ENCODE measurements around the gene CUTA. TPM values are rescaled to one million over a fixed set of nuclear protein-coding genes. Genes with fewer than 3 reads are reported as not detected.

CUTA gene
- total and polyA plus RNA-seq, 2 of the 13 experiments (the other 11 are each of a cell fraction or from before 2014, with no cell fraction given), result 170 to 180 TPM

DNA sequence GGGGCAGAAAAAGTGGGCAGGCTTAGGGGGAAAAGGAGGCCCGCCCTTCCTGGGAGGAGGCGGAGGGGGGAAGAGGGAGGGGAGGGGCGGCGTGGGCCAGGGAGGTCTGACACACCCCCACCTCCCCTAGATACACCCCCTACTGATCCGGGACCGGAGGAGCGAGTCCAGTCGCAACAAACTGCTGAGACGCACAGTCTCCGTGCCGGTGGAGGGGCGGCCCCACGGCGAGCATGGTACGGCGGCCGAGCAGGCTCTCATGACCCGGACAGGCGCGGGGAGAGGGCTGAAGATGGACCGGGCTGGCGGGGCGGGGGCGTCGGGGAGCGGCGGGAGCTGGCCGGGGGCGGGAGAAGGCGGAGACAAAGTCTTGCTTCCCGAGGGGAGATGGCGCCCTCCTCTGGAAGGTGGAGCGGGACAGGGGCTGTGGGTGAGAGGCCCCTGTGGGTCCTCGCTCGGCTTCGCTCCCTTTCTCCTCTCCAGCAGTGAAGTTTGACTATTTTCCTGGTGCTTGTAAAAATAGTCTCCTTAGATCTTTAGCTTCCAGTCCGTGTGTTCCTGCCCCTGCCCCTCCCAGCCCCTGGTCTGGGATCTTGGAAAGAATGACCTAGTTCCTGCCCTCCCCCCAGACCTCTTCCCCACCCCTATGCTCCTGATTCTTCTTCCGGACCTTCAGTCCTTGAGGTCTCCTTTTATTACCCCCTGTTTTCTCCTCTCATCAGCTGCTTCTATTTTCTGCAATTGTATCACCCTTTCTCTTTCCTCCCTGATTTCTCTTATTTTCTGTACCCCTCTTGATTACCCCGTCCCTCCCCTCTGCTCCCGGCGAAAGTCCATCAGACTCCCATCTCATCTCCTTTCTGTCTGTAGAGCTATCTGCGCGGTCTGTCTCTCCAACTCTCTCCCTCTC, 8.0 kb upstream of the CUTA start (continued):
- TF ChIP-seq RORA (CRISPR knock-in tag; IDR thresholded peaks at IDR 0.05) (no peak), TOE1 (CRISPR knock-in tag; IDR thresholded peaks at IDR 0.05) (no peak), ZSCAN25 (CRISPR knock-in tag; IDR thresholded peaks at IDR 0.05) (0 out of 2 replicates have a peak, but pooled peaks have one; percentile 44), KLF16 (CRISPR knock-in tag; IDR thresholded peaks at IDR 0.05) (peak in 1 of 2 experiments; percentile 68; a peak in 3 of 4 replicates), KAT2B (IDR thresholded peaks at IDR 0.05; ENCODE audit: borderline replicate concordance, low read depth, low read length) (no peak), HDAC1 (CRISPR knock-in tag; IDR thresholded peaks at IDR 0.05) (peak; percentile 84; the same call in 1 of the 2 replicates), PHF5A (CRISPR knock-in tag; IDR thresholded peaks at IDR 0.05; ENCODE audit: low read depth, unreplicated experiment) (no peak), IRF2 (CRISPR knock-in tag; IDR thresholded peaks at IDR 0.05) (no peak; the same call in 1 of the 2 replicates)
- TF ChIP-seq, protein P1, sequence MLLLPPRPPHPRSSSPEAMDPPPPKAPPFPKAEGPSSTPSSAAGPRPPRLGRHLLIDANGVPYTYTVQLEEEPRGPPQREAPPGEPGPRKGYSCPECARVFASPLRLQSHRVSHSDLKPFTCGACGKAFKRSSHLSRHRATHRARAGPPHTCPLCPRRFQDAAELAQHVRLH (CRISPR knock-in tag; IDR thresholded peaks at IDR 0.05; ENCODE audit: borderline replicate concordance, low read depth), result peak; percentile 76; the same call in 1 of the 2 replicates
- TF ChIP-seq, protein P2, sequence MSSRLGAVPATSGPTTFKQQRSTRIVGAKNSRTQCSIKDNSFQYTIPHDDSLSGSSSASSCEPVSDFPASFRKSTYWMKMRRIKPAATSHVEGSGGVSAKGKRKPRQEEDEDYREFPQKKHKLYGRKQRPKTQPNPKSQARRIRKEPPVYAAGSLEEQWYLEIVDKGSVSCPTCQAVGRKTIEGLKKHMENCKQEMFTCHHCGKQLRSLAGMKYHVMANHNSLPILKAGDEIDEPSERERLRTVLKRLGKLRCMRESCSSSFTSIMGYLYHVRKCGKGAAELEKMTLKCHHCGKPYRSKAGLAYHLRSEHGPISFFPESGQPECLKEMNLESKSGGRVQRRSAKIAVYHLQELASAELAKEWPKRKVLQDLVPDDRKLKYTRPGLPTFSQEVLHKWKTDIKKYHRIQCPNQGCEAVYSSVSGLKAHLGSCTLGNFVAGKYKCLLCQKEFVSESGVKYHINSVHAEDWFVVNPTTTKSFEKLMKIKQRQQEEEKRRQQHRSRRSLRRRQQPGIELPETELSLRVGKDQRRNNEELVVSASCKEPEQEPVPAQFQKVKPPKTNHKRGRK (CRISPR knock-in tag; IDR thresholded peaks at IDR 0.05), result no peak
- TF ChIP-seq, protein P3, sequence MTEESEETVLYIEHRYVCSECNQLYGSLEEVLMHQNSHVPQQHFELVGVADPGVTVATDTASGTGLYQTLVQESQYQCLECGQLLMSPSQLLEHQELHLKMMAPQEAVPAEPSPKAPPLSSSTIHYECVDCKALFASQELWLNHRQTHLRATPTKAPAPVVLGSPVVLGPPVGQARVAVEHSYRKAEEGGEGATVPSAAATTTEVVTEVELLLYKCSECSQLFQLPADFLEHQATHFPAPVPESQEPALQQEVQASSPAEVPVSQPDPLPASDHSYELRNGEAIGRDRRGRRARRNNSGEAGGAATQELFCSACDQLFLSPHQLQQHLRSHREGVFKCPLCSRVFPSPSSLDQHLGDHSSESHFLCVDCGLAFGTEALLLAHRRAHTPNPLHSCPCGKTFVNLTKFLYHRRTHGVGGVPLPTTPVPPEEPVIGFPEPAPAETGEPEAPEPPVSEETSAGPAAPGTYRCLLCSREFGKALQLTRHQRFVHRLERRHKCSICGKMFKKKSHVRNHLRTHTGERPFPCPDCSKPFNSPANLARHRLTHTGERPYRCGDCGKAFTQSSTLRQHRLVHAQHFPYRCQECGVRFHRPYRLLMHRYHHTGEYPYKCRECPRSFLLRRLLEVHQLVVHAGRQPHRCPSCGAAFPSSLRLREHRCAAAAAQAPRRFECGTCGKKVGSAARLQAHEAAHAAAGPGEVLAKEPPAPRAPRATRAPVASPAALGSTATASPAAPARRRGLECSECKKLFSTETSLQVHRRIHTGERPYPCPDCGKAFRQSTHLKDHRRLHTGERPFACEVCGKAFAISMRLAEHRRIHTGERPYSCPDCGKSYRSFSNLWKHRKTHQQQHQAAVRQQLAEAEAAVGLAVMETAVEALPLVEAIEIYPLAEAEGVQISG (CRISPR knock-in tag; IDR thresholded peaks at IDR 0.05), result peak; percentile 50
- TF ChIP-seq, protein P4, sequence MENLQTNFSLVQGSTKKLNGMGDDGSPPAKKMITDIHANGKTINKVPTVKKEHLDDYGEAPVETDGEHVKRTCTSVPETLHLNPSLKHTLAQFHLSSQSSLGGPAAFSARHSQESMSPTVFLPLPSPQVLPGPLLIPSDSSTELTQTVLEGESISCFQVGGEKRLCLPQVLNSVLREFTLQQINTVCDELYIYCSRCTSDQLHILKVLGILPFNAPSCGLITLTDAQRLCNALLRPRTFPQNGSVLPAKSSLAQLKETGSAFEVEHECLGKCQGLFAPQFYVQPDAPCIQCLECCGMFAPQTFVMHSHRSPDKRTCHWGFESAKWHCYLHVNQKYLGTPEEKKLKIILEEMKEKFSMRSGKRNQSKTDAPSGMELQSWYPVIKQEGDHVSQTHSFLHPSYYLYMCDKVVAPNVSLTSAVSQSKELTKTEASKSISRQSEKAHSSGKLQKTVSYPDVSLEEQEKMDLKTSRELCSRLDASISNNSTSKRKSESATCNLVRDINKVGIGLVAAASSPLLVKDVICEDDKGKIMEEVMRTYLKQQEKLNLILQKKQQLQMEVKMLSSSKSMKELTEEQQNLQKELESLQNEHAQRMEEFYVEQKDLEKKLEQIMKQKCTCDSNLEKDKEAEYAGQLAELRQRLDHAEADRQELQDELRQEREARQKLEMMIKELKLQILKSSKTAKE (CRISPR knock-in tag; IDR thresholded peaks at IDR 0.05; ENCODE audit: borderline replicate concordance), result 0 out of 2 replicates have a peak, but pooled peaks have one; percentile 28
- TF ChIP-seq, protein P5, sequence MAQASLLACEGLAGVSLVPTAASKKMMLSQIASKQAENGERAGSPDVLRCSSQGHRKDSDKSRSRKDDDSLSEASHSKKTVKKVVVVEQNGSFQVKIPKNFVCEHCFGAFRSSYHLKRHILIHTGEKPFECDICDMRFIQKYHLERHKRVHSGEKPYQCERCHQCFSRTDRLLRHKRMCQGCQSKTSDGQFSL (CRISPR knock-in tag; IDR thresholded peaks at IDR 0.05), result peak; percentile 95

Data from HepG2 (cell line).